Hepatocyte (in vitro differentiated cells): ENCODE results near the gene CALHM1.

Experiments used
- CTCF ChIP-seq: fragments of 200-600 bp; sonication (generic); IDR thresholded peaks from 2 replicates; pipeline ENCODE4 v1.5.1; 2016; ENCODE audit warnings: antibody characterized with exemption, mild to moderate bottlenecking; ENCODE audit not compliant: poor library complexity
- EZH2phosphoT487 ChIP-seq: fragments of 200-600 bp; sonication (generic); IDR thresholded peaks from one replicate; pipeline ENCODE4 v1.6.1; 2018; ENCODE audit warnings: antibody characterized with exemption, mild to moderate bottlenecking, low read depth, moderate library complexity; ENCODE audit not compliant: unreplicated experiment, severe bottlenecking

- no peak for TF ChIP-seq CTCF
- TF ChIP-seq EZH2phosphoT487: no peak
Observed at GRCh38 chr10:103433858-103434257, 24.8 kb downstream of the CALHM1 start.
